Measurements from ENCODE around the gene ZBTB18. TPM values are rescaled to one million over a fixed set of nuclear protein-coding genes. Genes with fewer than 3 reads are reported as not detected.

Gene ZBTB18
- total and polyA plus RNA-seq, 5 donors, result 18.4 to 32.0 (median 26.8) TPM

DNA sequence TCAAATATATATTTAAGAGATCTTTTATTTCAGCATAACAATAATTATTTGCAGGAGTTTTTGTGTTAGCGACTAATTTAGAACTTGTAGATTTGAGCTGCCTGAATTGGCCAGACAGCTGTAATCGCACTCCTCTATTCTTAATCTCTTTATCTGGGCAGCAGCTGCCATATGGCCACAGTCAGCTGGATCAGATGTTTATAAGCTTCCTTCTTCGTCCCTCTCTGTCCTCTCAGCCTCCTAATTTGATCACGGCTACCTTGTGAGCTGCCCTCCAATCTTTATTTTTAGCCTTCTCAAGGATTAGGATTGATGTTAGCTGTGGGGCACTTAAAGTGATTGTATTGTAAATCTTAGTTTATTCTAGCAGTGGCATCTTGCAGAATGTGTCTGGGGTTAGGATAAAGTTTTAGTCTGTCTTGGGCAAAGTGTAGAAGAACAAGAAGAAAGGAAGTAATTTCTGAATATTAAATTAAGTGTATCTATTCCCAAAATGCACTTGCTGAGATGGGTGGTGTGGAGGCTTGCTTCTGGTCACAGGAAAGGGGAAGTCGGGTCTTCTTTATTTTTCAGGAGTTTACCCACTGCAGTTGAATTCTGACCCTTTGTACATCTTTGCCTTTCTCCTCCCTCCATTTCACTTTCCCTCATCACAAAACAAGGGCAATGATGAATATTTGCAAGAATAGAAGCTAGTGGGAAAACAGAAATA, 1.1 kb downstream of the ZBTB18 start:
- Histone ChIP-seq H3K9me3 (ENCODE audit: control insufficient read depth, low read length) (no peaks in the 10 kb centered on the region), H3K27ac (ENCODE audit: low read length) (no peak overlapping the region), H3K4me3 (ENCODE audit: low read length) (no peak overlapping the region), H3K27me3 (ENCODE audit: control insufficient read depth, insufficient read depth) (no peaks in the 10 kb centered on the region), H3K4me1 (ENCODE audit: control insufficient read depth, insufficient read depth, low read length) (peaks cover 2% of the 10 kb centered on the region)
- no peak for DNase-seq
- 31% methylated on average over 5 of the region's 5 CpGs for WGBS
- no peak for ATAC-seq
- intact Hi-C loops (cut with DNase I), result no loop called here

DNA sequence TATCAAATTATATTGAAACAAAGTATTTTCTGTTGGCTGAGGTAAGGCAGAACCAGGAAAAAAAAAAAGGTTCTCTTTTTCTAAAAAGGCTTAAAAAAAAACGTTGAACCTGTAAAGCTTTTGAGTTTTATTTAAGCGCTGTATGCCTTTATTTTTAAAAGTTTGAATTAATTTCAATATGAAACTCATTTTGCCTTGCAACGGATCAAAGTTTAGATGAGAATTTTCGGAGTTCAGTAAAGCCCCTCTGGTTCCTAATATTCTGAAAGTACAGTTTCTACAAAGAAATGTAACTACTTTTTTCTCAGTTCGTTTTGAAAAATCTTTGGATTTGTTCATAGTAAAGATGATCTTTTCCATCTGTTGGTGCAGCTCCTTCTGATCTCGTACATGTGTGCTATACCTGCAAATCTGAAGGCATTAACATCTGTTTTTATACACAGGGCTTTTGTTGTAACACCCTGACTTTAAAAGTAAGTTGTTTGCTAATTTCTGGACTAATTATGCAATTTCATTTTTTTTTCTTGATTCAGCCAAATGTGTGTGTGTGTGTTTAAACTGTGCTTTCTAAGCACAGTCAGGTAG, 1.7 kb downstream of the ZBTB18 start:
- H3K27me3 ChIP-seq (ENCODE audit: control insufficient read depth, insufficient read depth), result no peaks in the 10 kb centered on the region
- peaks cover 2% of the 10 kb centered on the region for H3K4me1 ChIP-seq (ENCODE audit: control insufficient read depth, insufficient read depth, low read length)
- H3K9me3 ChIP-seq (ENCODE audit: control insufficient read depth, low read length), result no peaks in the 10 kb centered on the region
- intact Hi-C loops (cut with DNase I), result no loop called here
- DNase-seq, result no peak
- WGBS, result 73% methylated on average over 6 of the region's 6 CpGs
- no peak for ATAC-seq
- no peak overlapping the region for H3K27ac ChIP-seq (ENCODE audit: low read length)
- no peak overlapping the region for H3K4me3 ChIP-seq (ENCODE audit: low read length)

DNA sequence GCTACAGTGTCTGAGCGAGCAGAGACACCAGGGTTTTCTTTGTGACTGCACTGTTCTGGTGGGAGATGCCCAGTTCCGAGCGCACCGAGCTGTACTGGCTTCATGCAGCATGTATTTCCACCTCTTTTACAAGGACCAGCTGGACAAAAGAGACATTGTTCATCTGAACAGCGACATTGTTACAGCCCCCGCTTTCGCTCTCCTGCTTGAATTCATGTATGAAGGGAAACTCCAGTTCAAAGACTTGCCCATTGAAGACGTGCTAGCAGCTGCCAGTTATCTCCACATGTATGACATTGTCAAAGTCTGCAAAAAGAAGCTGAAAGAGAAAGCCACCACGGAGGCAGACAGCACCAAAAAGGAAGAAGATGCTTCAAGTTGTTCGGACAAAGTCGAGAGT, 2.7 kb downstream of the ZBTB18 start:
- Histone ChIP-seq H3K9me3 (ENCODE audit: control insufficient read depth, low read length) (no peaks in the 10 kb centered on the region), H3K4me3 (ENCODE audit: low read length) (no peak overlapping the region), H3K27ac (ENCODE audit: low read length) (no peak overlapping the region), H3K27me3 (ENCODE audit: control insufficient read depth, insufficient read depth) (no peaks in the 10 kb centered on the region), H3K4me1 (ENCODE audit: control insufficient read depth, insufficient read depth, low read length) (peaks cover 2% of the 10 kb centered on the region)
- WGBS, result 80% methylated on average over 11 of the region's 11 CpGs
- DNase-seq (no peak), ATAC-seq (no peak)
- intact Hi-C loops (cut with DNase I), result no loop called here

DNA sequence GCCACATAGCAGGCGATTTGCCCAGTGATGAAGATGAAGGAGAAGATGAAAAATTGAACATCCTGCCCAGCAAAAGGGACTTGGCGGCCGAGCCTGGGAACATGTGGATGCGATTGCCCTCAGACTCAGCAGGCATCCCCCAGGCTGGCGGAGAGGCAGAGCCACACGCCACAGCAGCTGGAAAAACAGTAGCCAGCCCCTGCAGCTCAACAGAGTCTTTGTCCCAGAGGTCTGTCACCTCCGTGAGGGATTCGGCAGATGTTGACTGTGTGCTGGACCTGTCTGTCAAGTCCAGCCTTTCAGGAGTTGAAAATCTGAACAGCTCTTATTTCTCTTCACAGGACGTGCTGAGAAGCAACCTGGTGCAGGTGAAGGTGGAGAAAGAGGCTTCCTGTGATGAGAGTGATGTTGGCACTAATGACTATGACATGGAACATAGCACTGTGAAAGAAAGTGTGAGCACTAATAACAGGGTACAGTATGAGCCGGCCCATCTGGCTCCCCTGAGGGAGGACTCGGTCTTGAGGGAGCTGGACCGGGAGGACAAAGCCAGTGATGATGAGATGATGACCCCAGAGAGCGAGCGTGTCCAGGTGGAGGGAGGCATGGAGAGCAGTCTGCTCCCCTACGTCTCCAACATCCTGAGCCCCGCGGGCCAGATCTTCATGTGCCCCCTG, 3.3 kb downstream of the ZBTB18 start:
- intact Hi-C loops (cut with DNase I), result no loop called here
- H3K27me3 ChIP-seq (ENCODE audit: control insufficient read depth, insufficient read depth), result no peaks in the 10 kb centered on the region
- H3K27ac ChIP-seq (ENCODE audit: low read length), result no peak overlapping the region
- peaks cover 2% of the 10 kb centered on the region for H3K4me1 ChIP-seq (ENCODE audit: control insufficient read depth, insufficient read depth, low read length)
- WGBS, result 90% methylated on average over 17 of the region's 17 CpGs
- H3K4me3 ChIP-seq (ENCODE audit: low read length), result no peak overlapping the region
- H3K9me3 ChIP-seq (ENCODE audit: control insufficient read depth, low read length), result no peaks in the 10 kb centered on the region
- ATAC-seq (no peak), DNase-seq (no peak)

DNA sequence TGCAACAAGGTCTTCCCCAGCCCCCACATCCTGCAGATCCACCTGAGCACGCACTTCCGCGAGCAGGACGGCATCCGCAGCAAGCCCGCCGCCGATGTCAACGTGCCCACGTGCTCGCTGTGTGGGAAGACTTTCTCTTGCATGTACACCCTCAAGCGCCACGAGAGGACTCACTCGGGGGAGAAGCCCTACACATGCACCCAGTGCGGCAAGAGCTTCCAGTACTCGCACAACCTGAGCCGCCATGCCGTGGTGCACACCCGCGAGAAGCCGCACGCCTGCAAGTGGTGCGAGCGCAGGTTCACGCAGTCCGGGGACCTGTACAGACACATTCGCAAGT, 3.8 kb downstream of the ZBTB18 start:
- DNase-seq (peak in 2 of 3 donors; percentile 42 to 52), ATAC-seq (peak in 1 of 2 donors; percentile 43)
- Histone ChIP-seq H3K4me3 (ENCODE audit: low read length) (no peak overlapping the region), H3K4me1 (ENCODE audit: control insufficient read depth, insufficient read depth, low read length) (peaks cover 2% of the 10 kb centered on the region), H3K27me3 (ENCODE audit: control insufficient read depth, insufficient read depth) (no peaks in the 10 kb centered on the region), H3K27ac (ENCODE audit: low read length) (no peak overlapping the region), H3K9me3 (ENCODE audit: control insufficient read depth, low read length) (no peaks in the 10 kb centered on the region)
- WGBS, result 96% methylated on average over 27 of the region's 27 CpGs
- intact Hi-C loops (cut with DNase I), result no loop called here

DNA sequence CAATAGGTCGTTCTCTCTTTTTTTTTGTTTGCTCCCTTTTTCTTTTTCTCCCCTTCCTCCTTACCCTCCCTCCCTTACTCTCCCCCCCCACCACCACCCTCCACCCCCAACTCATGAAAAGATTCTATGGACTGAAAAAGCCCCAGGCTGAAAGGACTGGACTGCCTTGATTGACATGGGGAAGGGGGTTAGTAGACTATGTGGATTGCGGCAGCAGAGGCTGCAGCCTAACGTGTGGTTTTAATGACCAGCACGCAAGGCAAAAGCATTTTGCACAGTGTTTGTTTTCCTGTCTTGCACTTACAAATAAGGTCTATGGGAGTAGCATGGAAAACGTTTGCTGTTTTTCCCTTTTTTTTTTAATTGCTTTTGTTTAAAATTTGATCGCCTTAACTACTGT, 5.5 kb downstream of the ZBTB18 start:
- H3K27me3 ChIP-seq (ENCODE audit: control insufficient read depth, insufficient read depth), result no peaks in the 10 kb centered on the region
- intact Hi-C loops (cut with DNase I), result no loop called here
- 65% methylated on average over 6 of the region's 6 CpGs for WGBS
- no peaks in the 10 kb centered on the region for H3K9me3 ChIP-seq (ENCODE audit: control insufficient read depth, low read length)
- no peak overlapping the region for H3K27ac ChIP-seq (ENCODE audit: low read length)
- H3K4me3 ChIP-seq (ENCODE audit: low read length), result no peak overlapping the region
- H3K4me1 ChIP-seq (ENCODE audit: control insufficient read depth, insufficient read depth, low read length), result no peaks in the 10 kb centered on the region
- DNase-seq (no peak), ATAC-seq (no peak)

DNA sequence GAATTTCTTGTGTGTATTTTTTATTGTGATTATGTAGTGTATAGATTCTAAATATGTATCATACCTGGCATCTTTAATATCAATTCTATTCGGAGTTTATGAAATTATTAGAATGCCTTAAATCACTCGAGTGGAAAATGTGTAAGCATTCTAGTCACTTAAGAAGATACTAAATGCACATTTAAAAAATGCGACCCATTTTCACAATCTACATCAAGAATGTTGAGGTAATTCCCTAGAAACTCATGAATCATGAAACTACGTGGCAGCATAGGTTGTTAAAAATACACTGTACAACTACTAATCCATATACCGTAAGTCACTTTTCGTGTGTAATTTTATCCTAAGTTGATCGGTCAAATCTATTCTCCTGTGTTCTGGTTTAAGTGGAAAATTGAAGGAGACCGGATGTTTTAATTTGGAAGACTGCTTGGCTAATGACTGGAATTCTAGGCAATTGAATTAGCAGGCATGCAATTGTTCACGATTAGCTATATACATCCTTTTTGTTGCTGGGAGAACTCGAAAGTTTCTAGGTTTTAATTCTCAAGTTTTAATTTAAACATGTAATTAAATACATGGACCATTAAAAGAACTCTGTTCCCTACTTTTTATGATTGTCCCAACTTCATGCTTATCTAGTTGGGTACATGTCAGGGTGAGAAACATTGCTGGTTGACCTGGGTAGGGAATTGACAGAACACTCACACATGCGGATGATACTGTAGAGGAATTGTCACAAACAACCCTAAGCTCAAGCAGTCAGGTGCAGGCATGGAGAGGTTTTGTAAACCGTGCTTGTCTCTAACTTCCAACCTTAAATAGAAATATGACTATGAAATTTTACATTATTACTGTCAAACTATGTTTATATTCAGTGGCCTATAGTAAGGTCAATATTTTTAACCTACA, 6.6 kb downstream of the ZBTB18 start:
- Histone ChIP-seq H3K27me3 (ENCODE audit: control insufficient read depth, insufficient read depth) (no peaks in the 10 kb centered on the region), H3K9me3 (ENCODE audit: control insufficient read depth, low read length) (no peaks in the 10 kb centered on the region), H3K4me1 (ENCODE audit: control insufficient read depth, insufficient read depth, low read length) (no peaks in the 10 kb centered on the region), H3K4me3 (ENCODE audit: low read length) (no peak overlapping the region), H3K27ac (ENCODE audit: low read length) (no peak overlapping the region)
- intact Hi-C loops (cut with DNase I), result no loop called here
- no peak for DNase-seq
- ATAC-seq, result no peak
- WGBS, result 82% methylated on average over 12 of the region's 12 CpGs

DNA sequence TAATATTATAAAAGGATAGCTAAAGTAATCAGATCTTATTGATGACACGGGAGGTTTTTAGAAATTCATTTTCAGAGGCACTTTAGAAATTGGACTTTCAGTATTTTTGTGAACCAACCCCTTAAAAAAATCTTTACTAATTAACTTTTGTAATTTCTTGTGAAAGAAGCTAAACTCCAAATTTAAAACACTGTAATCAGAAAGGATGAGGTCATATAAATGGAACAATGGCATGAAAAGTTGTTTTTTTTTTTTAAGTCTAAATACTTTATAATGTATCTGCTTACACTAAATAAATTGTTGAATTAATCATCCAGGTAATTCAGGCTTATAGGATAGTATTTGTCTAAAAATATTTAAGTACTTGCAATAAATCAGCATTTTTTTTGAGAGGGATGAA, 9.0 kb downstream of the ZBTB18 start:
- Histone ChIP-seq H3K27me3 (ENCODE audit: control insufficient read depth, insufficient read depth) (no peaks in the 10 kb centered on the region), H3K4me1 (ENCODE audit: control insufficient read depth, insufficient read depth, low read length) (no peaks in the 10 kb centered on the region), H3K27ac (ENCODE audit: low read length) (no peak overlapping the region), H3K9me3 (ENCODE audit: control insufficient read depth, low read length) (no peaks in the 10 kb centered on the region), H3K4me3 (ENCODE audit: low read length) (no peak overlapping the region)
- no peak for ATAC-seq
- intact Hi-C loops (cut with DNase I), result no loop called here
- WGBS, result 85% methylated on average over 1 of the region's 1 CpG
- DNase-seq, result no peak

DNA sequence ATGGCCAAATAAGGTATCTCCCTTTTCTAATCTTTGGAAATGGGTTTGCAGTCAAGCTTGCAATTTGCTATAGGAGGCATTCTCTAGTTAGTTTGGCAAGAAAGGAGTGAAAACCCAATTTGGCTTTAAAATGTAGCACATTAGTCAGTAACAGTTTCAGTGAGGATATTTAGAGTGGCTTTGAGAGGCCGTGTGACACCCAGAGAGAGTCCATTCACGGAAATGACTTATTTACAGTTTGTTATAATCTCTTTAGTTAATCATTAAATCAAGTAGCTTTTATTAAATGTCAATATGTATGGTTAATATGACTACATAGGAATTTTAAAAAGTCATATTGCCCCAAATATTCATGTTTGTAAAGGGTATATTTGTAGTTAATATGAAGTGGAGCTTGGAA, 9.6 kb downstream of the ZBTB18 start:
- DNase-seq, result no peak
- Histone ChIP-seq H3K27ac (ENCODE audit: low read length) (no peak overlapping the region), H3K4me1 (ENCODE audit: control insufficient read depth, insufficient read depth, low read length) (no peaks in the 10 kb centered on the region), H3K4me3 (ENCODE audit: low read length) (no peak overlapping the region), H3K9me3 (ENCODE audit: control insufficient read depth, low read length) (no peaks in the 10 kb centered on the region), H3K27me3 (ENCODE audit: control insufficient read depth, insufficient read depth) (no peaks in the 10 kb centered on the region)
- intact Hi-C loops (cut with DNase I), result no loop called here
- no peak for ATAC-seq
- WGBS, result 93% methylated on average over 2 of the region's 2 CpGs

DNA sequence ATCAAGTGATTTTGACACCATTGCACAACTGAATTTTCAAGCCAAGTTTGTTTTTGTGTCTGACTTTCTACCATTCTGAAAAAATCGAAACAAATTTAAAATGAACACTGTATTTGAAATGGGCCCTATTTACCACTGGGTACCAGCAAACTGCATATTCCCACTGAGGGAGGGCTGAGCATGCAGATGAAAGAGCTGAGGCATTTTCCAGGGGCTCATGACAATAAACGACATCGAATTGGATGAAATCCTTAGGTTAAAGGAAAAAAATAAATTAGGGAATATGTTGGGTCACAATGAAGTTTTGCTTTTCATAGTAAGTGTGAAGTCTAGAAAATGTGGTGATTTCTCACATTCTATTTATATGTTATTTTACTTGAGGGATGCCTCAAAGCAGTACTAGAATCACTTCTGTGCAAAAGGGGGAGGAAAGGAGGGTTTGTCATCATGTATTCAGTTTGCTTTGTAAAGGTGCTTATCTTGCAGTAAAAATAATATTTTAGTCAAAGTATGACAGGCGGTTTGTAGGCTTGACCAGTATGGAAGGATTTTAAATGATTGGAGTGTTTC, 11.2 kb downstream of the ZBTB18 start:
- no peaks in the 10 kb centered on the region for H3K9me3 ChIP-seq (ENCODE audit: control insufficient read depth, low read length)
- ATAC-seq (no peak), DNase-seq (no peak)
- no peak overlapping the region for H3K27ac ChIP-seq (ENCODE audit: low read length)
- no peaks in the 10 kb centered on the region for H3K4me1 ChIP-seq (ENCODE audit: control insufficient read depth, insufficient read depth, low read length)
- H3K4me3 ChIP-seq (ENCODE audit: low read length), result no peak overlapping the region
- WGBS, result 87% methylated on average over 4 of the region's 4 CpGs
- no peaks in the 10 kb centered on the region for H3K27me3 ChIP-seq (ENCODE audit: control insufficient read depth, insufficient read depth)
- intact Hi-C loops (cut with DNase I), result no loop called here
